ENCODE results near the gene FRAT2.

FRAT2 gene

DNA sequence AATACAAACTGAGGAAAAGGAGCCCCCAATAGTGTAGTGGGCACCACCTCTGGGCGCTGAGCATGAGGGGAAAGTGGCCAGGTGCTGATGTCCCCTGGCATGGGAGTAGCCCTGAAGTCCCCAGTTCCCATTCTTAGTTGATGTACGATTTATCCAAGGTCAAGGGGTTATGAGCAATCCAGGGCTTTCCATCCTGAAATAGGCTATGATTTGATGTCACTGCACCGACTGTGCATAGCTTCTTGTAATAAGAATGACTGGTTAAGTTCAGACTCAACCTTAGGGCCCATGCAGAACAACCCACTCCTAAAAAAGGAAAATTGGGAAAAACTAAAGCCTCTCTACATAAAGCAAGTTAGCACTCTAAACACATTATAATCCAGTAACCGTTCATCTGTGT is 11.0 kb downstream of the FRAT2 start:
- H3K27ac ChIP-seq: no peak overlapping the region
- TF ChIP-seq, protein P1, sequence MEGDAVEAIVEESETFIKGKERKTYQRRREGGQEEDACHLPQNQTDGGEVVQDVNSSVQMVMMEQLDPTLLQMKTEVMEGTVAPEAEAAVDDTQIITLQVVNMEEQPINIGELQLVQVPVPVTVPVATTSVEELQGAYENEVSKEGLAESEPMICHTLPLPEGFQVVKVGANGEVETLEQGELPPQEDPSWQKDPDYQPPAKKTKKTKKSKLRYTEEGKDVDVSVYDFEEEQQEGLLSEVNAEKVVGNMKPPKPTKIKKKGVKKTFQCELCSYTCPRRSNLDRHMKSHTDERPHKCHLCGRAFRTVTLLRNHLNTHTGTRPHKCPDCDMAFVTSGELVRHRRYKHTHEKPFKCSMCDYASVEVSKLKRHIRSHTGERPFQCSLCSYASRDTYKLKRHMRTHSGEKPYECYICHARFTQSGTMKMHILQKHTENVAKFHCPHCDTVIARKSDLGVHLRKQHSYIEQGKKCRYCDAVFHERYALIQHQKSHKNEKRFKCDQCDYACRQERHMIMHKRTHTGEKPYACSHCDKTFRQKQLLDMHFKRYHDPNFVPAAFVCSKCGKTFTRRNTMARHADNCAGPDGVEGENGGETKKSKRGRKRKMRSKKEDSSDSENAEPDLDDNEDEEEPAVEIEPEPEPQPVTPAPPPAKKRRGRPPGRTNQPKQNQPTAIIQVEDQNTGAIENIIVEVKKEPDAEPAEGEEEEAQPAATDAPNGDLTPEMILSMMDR (conservative IDR thresholded peaks at IDR 0.05): no peak
- no peak for TF ChIP-seq ZFX (IDR thresholded peaks at IDR 0.05)

DNA sequence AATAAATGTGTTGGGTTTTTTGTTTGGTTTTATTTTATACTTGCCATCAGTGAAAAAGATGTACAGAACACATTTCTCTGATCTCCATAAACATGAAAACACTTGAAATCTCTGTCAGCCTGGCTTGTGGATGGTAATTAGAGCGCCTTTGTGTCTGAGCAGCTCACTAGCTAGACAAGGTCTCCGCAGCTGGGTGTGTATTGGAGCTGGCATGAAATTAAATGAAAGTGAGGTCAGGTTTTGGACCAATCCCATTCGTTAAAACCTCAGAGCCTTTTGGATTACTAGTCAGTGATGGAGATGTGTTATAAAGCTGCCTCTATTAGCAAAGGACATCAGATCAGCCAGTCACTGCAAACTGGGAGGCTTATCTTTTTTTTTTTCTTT is 12.7 kb downstream of the FRAT2 start:
- H3K27ac ChIP-seq: no peak overlapping the region

DNA sequence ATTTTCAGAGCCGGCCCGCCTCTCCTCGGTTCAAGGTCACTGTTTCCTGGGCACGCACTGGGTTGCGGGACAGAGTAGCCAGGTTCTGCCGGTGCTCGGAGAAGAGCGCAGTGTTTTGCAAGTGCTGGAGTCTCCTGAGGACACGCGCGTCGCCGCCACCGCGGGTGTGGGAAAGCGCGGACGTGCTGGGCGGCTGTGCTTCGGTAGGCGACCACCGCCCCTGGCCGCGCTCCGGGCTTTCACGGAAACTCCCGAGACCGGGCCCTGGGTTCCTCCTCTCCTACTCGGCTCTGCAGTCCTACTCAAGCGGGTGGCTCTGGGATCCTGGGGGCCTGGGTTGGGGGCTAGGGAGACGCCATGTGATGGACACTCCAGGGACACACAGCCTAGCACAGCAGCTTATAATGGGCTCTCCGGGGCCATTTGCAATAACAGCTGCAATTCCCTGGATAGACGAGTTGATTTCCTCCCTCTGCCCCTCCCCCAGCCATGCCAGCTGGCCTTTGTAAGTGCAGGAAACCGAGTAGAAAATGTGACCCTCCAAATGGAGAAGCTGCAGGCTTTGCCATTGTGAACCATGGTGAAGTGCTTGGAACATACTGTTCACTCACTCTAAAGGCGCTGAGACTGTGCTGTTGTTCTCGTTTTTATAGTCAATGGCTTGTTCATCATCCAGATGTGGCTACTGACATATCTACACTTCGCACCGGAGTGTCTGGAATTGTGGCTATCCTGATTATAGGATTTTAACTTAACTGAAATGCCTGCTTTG is 13.3 kb downstream of the FRAT2 start:
- TF ChIP-seq ZFX (IDR thresholded peaks at IDR 0.05): no peak
- TF ChIP-seq, protein P1 (conservative IDR thresholded peaks at IDR 0.05): no peak
- no peak overlapping the region for H3K27ac ChIP-seq

More for the DNA sequence above, 12.7 kb downstream of the FRAT2 start:
- no peak for TF ChIP-seq ZFX (IDR thresholded peaks at IDR 0.05)
- TF ChIP-seq, protein P1 (conservative IDR thresholded peaks at IDR 0.05): no peak

DNA sequence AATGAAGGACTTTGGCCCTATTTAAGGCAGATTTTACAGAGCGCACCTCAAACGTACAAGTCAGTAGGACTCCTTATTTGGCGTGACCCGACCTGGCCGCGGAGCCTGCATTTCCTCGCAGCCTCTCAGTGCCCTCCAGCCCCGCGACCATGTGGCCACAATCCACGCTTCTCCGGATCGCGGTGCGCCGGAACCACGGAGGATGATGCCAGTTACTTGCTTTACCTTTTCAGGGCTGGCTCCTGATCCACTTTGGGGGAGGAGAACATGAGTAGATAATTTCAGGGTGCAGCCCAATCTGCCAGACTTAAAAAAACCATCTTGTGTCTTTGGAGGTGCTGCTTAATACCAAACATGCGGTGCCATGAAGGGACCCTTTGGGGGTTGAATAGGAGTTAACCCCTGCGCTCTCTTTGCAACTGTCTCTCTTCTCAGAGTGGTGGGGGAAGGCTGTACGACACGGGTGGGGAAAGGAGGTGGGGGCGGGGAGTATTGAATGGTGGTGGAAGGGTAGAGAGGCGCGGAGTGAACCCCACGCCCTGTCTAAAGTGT is 14.0 kb downstream of the FRAT2 start:
- TF ChIP-seq, protein P1 (conservative IDR thresholded peaks at IDR 0.05): no peak
- TF ChIP-seq ZFX (IDR thresholded peaks at IDR 0.05): no peak
- H3K27ac ChIP-seq: no peak overlapping the region; the same call in 1 of the 2 replicates

DNA sequence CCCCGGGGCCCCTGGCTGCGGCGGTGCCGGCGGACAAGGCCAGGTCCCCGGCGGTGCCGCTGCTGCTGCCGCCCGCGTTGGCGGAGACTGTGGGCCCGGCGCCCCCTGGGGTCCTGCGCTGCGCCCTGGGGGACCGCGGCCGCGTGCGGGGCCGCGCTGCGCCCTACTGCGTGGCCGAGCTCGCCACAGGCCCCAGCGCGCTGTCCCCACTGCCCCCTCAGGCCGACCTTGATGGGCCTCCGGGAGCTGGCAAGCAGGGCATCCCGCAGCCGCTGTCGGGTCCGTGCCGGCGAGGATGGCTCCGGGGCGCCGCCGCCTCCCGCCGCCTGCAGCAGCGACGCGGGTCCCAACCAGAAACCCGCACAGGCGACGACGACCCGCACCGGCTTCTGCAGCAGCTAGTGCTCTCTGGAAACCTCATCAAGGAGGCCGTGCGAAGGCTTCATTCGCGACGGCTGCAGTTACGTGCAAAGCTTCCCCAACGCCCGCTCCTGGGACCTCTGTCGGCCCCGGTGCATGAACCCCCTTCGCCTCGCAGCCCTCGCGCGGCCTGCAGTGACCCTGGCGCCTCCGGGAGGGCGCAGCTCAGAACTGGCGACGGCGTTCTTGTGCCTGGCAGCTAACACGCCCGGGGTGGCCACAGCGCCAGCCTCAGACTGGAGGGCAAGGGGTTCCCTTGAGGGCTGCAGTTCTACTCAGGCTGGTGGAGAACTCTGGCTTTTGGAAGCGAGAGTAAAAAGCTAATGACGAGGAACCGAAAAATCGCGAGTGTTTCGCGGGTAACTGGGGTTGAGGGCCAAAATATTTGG is 14.7 kb downstream of the FRAT2 start:
- TF ChIP-seq, protein P1 (conservative IDR thresholded peaks at IDR 0.05): no peak
- TF ChIP-seq ZFX (IDR thresholded peaks at IDR 0.05): peak; percentile 82
- peak overlapping the region; percentile 97 for H3K27ac ChIP-seq

DNA sequence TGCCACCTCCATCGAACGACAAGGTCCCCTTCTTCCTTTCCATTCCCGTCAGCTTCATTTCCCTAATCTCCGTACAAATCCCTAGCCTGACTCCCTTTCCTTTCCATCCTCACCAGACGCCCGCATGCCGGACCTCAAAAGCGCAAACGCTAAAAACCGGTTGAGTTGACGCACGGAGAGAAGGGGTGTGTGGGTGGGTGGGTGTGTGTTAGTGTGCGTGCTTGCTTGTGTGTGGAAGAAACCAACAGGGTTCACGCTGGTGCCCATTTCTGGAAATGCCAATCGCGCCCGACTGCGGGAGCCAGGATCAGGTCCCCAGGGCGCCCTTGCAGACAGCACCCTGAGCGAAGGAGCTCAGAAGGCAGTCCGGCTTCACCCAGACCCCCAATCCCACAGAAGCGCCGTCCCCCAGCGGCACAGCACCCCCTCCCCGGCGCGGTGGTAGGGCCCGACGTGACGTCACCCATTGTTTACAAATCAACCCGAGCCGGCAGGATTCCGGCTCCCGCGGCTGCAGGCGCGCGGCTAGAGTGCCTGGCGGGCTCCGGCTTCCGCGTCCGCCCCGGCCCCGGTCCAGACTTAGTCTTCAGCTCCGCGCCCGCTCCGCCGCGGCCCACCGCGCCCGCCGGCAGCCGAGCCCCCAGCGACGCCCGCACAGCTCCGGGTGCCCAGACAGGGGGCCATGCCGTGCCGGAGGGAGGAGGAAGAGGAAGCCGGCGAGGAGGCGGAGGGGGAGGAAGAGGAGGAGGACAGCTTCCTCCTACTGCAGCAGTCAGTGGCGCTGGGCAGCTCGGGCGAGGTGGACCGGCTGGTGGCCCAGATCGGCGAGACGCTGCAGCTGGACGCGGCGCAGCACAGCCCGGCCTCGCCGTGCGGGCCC is 15.5 kb downstream of the FRAT2 start, which contains the start of gene FRAT1:
TSS of gene FRAT1 (plus strand) at position 500 of the 880 bp plus-strand sequence. CDS start at position 683, 183 bp downstream.
- peak within 1 kb of the TSS; percentile 97 for H3K27ac ChIP-seq

More for the DNA sequence above, 15.5 kb downstream of the FRAT2 start, which contains the start of gene FRAT1:
- no peak for TF ChIP-seq ZFX (IDR thresholded peaks at IDR 0.05)
- TF ChIP-seq, protein P1 (conservative IDR thresholded peaks at IDR 0.05): no peak
